ENCODE measurements around the gene SOWAHA.

The SOWAHA gene

DNA sequence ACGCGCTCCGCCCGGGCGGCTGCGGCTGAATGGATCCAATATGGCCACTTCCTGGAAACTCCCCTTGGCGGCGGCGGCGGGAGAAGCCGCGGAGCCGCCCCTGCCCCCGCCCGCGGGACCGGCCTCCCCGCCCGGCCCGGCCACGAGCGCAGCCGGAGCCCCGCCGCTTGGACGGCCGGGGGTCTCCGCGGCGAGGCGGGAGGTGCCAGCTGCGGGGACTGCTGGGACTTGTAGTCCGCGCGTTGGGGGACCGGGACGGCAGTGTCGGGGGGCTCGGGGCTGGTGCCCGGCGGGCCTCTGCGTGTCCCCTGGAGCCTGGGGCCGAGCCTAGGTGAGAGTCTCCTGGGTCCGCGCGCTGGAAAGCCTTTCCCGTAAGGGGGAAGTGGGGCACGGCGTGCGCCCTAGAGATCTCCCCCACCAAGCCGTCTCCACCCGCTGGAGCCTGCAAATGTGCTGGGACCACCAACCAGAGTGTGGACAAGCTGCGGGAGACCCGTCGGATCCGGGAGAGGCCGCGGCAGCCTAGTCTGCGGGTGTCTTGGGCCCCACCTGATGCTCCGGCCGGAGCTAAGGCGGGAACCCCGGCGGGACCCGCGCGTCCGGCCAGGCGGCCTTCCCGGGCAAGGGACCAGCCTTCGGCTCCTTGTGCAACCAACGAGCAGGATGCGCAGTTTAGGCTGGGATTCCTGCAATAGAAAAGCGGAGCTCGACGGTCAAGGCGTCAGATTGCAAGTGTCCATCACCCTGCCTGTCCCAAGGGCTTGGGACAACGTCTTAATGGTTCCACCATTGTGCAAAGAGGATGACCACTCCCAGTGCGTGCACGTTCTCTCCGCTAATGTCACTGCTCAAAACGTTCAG is 35.7 kb upstream of the SOWAHA start, which contains the start of gene SEPTIN8:
SEPTIN8 (minus strand) TSS at position 31 of the 861 bp plus-strand sequence. CDS start 102 bp downstream, outside the sequence.
- in situ Hi-C loops (cut with MboI; ENCODE audit: low sequenced_read_pairs), result no loop called here

DNA sequence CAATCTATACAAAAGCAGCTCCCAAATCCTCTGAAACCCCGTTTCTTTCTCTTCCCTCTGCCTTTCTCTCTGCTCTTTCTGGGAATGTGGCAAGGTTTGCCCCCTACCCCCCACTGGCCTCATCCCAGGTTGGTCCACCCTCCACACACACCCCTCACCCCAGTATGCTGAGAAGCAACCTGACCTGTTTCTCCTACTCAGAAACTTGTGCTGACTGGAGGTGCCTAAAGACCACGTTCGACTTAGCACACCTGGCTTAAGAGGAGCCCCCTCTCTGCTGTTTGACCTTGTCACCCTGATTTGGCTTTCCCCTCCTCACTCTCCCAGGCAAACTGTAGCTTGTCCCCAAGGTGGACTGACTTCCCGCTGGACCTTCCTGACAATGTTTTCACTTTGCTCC is 35.0 kb upstream of the SOWAHA start:
- in situ Hi-C loops (cut with MboI; ENCODE audit: low sequenced_read_pairs), result no loop called here

DNA sequence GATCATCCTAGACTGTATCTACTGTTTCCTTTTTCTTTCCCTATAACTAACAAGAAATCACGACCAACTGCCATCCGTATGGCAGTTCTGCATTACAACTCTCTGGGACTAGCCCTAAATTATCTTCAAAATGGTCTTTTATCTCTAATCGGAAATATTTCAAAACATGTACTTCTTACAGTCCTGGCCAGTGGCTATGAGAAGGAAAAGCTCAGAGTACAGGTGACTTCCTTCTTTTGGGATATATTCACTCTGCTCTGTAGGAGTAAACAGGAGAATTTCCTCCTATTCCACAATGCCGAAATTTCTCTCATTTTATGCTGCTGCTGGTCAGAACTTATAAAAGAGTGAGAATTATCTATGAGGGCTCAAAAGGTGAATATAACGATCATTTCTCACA is 34.2 kb upstream of the SOWAHA start:
- in situ Hi-C loops (cut with MboI; ENCODE audit: low sequenced_read_pairs), result no loop called here

DNA sequence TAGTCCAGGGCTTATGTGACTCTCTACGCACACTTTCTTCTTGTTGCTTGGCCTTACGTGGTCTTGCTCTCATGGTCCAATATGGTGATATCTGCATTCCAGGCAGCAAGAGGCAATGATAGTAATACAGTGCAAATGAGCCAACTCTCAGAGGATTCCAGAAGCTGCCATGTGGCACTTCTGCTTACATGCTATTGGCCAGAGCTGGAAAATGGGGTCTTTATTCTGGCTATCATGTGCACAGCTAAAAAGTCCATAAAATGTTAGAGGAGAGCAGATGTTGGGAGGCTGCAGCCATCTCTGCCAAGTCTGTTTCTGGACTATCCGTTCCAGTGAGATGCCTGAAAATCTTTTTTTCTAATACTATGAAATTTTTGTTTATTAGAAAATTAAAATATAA is 33.1 kb upstream of the SOWAHA start:
- in situ Hi-C loops (cut with MboI; ENCODE audit: low sequenced_read_pairs), result no loop called here

DNA sequence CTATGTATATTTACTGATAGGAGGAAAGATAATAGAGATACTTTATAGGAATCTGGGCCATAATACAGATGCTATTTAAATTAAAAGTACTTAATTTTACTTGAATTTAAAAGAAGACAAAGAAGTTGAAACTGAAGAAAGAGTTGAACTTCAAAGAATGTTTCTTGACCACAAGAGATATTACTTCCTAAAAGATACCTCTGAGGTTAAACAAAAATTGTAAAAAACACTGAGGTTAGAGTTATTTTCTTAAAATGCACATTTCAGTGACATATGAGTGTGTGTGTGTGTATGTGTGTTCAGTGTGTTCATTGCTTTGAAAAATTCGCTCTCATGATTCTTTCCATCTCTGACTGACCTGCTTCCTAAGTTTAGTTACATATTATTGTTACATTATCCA is 32.5 kb upstream of the SOWAHA start:
- in situ Hi-C loops (cut with MboI; ENCODE audit: low sequenced_read_pairs), result no loop called here

DNA sequence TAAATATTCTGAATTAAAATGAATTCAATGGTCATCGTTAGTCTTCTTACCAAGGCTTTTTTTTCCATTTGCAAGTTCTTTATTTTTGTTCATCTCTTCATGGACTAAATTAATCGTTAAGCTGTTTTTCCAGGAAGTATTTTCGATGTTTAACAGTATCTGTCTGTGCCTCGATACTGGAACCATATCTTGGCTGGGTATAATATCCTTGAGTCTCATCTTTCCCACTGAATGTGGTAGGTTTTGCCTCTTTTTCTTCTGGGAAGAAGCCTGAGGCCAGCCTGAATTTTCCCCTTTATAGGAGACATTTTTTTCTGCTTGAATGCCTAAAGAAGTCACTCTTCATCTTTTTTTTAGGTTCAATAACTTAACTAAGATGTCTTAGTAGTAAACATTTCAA is 32.1 kb upstream of the SOWAHA start:
- in situ Hi-C loops (cut with MboI; ENCODE audit: low sequenced_read_pairs), result no loop called here

DNA sequence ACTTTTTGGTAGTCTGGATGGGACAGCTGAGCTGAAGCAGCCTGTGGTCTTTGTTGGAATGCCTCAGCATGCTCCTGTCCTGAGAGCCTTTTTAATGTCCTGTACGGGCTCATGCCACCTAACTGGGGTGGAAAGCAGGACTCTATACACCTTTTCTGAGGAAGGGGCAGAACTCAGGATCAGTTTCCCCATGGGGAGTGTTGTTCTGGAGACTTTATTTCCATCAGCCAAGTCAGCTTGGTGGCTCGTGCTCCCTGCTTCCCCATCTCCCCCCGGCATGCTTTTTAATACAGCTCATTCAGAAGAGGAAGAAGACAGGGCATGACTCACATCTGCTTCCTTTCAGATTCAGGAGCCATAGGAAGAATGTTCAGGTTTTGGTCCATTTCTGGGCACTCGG is 31.0 kb upstream of the SOWAHA start:
- in situ Hi-C loops (cut with MboI; ENCODE audit: low sequenced_read_pairs), result no loop called here

DNA sequence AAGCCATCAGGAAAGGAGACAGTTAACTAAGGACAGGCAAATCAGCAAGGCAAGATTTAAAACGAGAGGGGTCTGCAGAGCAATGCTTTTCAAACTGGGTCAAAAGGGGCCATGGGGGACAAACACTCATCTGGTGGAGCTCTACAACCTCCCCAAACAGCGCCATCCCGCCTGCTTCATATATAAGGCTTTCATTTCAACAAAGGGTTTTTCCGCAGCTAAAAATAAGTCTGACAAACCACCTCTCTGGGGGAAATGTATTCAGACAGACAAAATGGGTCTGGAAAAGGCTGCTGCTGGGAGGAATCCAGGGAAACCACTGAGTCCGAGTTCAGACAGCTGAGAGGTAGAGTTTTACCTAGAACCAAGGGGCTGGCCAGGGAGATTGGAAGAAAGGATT is 27.7 kb upstream of the SOWAHA start:
- in situ Hi-C loops (cut with MboI; ENCODE audit: low sequenced_read_pairs), result no loop called here

DNA sequence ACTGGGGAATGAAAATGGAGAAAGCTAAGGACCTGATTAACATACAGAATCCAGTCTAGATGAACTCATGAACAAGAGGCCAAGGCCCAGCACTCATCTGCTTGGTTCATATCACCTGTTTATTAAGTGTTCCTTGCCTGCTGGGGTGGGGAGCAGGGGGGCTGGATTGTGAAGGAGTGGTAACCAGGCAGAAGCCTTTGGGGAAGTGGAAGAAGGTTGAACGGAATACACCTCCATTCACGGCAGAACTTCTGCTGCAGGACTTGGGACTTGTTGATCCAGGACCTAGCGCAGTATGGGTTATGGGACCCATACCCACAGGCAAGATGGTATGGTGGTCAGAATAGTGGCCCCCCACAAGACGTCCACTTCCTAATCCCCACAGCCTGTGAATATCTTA is 27.2 kb upstream of the SOWAHA start:
- in situ Hi-C loops (cut with MboI; ENCODE audit: low sequenced_read_pairs), result no loop called here

DNA sequence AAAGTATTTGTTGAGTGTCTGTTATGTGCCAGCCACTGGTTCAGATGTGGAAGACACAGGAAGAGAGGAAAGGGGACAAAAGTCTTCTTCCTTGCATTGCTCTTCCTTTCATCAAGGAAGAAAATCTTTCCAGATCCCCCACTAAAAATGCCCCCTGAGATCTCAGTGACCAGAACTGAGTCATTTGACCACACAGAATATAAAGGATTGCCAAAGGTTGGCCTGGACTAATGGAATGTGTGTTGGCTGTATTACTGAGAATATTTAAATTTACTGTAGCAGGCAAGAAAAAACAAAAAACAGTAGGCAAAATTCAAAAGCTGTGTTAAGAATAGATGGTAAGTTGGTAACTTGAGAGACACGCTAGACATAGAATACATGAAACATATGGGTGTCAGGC is 26.0 kb upstream of the SOWAHA start:
- in situ Hi-C loops (cut with MboI; ENCODE audit: low sequenced_read_pairs), result no loop called here

DNA sequence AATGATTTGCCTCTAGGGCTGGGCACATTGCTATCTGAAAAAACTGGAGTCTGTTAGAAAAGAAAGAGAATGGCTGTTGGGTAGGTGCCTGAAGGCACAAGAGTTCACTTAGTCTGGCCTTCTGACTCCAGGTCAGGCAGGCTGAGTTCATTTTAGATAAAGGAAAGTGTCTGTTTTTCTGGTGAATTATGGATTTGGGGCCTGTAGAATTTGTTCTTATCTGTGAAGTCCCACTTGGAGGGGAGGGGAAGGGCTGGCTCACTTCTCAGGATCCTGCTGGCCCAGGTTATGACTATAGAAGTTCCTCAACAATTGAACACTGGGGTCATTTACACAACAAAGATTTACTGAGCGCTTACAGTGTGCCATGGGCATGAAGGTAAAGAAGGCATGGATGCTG is 24.6 kb upstream of the SOWAHA start:
- in situ Hi-C loops (cut with MboI; ENCODE audit: low sequenced_read_pairs), result no loop called here

DNA sequence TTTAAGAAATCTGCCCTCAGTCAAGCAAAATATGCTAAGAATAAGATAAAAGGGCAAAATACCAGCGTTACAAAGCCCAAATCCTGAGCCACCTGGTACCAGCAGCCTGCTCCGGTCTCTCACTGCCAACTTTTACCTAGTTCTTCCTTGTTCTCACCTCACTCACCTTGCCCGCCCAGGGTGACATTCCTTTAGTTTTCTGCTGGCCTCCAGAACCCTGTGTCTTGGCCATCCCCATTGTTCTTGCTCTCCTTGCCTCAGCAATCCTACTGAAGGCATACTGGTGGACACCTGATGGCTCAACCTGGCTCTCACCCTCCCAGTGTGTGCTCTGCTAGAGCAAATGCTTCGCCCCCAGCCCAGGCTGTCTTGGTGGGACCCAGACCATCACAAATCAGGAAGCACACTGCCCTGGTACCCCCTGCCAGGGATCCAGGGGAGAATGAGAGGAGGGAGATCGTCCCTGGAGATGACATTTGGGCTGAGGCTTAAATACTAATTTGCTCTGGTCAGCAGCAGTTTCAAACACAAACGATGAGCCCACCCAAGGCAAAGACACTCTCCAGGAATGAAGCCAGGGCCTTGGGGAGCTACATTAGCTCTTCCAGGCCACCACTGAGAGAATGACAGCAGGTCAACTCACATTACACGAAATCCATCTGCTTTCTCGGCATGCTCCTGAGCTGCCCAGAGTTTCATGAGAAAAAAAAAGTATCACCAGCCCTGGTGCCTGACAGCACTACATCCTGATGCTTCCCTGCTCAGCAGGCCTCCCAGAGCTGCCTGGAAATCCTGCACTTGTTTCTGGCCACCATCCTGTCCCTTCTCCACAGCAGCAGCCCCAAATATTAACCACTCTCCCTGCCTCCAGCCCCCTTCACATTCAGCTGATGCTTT is 23.9 kb upstream of the SOWAHA start:
- in situ Hi-C loops (cut with MboI; ENCODE audit: low sequenced_read_pairs), result no loop called here

DNA sequence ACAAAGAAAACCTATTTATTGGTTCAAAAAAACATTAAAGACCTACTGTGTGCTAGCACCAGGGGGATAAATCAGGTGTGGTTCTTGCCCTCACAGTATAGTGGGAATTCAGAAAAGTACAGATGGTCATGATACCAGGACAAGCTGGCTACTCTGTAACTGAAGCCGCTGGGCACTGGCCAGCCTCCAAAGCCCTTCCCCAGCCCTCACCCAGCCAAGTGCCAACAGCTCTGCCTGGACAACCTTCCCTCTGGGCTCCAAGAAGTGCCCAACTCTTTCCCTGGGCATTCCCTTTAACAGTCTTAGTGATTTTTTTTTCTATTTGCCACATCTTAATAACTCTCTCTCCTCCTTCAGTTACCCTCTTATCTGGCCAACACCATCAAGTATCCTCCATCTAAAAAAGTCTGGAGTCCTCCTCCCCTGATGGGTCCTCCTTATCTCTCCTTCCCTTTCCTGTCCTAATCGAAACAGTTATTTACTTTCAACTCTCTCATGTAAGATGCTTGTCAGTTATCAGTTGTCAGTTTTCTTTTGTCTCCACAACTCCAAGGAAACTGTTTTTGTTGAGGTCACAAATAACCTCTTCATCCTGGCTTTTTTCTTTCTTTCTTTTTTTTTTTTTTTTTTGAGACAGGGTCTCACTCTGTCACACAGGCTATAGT is 22.8 kb upstream of the SOWAHA start:
- in situ Hi-C loops (cut with MboI; ENCODE audit: low sequenced_read_pairs), result no loop called here

DNA sequence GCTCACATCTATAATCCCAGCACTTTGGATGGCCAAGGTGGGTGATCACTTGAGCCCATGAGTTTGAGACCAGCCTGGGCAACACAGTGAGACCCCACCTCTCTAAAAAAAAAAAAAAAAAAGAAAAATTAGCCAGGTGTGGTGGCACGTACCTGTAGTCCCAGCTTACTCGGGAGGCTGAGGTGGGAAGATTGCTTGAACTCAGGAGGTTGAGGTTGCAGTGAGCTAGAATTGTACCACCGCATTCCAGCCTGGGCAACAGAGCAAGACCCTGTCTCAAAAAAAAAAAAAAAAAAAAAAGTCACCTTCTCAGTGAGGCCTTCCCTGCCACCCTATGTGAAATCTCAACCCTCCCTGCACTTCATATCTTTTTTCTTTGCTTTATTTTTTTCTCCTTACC is 22.1 kb upstream of the SOWAHA start:
- in situ Hi-C loops (cut with MboI; ENCODE audit: low sequenced_read_pairs), result no loop called here

DNA sequence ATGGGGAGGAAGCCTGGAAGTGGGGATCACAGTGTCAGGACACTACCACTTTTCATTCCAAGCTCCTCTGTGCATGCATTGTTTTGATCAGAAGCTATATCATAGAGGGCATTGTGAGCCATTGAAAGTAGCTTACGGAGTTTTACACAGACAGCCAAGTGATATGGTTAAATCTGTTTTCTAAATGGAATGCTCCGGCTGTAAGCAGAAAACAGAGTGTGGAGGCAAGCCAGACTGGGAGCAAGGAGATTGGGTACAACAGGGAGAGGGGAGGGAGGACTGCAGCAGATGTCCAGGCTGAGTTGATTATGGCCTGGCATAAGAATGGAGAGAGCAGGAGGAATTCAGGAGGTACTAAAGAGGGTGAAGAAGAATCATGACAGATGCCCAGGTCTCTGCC is 15.5 kb upstream of the SOWAHA start:
- in situ Hi-C loops (cut with MboI; ENCODE audit: low sequenced_read_pairs), result no loop called here

DNA sequence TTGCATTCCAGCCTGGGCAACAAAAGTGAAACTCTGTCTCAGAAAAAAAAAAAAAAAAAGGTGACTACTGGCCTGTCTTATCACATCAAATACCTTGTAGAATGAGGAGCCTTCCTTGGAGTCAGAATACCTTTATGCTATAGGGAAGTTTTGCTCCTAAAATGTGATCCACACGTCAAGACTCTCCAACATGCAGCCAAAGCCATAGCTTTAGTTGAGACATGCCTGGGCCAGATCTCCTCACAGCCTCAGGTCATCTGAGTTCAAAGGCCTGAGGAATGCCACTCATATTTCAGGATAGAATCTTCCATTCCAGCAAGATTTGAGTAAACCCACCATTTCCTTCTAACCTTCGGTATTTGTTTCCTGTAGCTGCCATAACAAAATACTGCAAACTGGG is 13.7 kb upstream of the SOWAHA start:
- in situ Hi-C loops (cut with MboI; ENCODE audit: low sequenced_read_pairs), result no loop called here

DNA sequence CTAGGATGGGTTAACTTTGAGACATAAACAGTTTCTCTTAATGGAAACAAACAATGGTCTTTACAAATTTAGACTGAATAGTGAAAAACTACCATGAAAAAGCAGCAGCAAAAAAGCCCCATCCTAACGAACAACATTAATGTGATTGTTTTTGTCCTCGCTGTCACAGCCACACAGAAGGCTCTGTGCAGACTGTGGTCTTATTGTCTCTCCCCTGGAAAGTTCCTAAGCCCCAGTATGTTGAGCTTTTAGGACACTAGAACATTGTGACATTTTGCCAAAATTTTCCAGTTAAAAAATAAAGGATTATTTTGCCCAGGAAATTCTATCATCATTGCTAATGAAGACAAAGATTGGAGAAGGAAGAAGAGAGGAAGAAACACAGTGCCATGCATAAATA is 12.6 kb upstream of the SOWAHA start:
- in situ Hi-C loops (cut with MboI; ENCODE audit: low sequenced_read_pairs), result loop anchor here (25.0 kb wide), 2 partner anchors 263 to 438 kb away; partner anchors contain the start of genes IL5 and SLC22A5

DNA sequence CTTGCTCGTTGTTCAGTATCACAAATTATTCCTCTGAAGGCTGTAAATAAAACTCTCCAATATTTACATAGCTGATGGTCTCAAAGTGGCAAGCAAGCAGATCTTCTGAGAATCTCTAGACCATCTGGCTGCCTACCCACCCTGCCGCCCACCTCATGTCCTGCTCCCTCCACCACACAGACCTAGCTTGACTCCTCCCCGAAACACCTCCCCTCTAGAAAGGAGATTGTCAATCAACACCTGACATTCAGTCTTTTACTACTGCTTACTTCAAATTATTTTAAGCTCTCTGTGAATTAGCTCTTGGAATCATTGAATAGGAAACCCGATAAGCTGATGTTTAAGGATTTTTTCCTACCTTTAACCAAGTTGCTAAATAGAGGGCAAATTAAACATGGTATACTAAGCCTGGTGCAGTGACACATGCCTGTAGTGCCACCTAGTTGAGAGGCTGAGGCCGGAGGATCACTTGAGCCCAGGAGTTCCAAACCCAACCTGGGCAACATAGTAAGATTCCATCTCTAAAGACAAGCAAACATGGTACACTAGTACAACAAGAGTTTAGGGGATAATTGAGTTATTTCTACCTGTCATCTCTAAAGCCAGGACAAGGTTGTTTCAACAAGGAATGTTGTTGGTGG is 10.9 kb upstream of the SOWAHA start:
- in situ Hi-C loops (cut with MboI; ENCODE audit: low sequenced_read_pairs), result loop anchor here (25.0 kb wide), 2 partner anchors 265 to 440 kb away; partner anchors contain the start of genes IL5 and SLC22A5

DNA sequence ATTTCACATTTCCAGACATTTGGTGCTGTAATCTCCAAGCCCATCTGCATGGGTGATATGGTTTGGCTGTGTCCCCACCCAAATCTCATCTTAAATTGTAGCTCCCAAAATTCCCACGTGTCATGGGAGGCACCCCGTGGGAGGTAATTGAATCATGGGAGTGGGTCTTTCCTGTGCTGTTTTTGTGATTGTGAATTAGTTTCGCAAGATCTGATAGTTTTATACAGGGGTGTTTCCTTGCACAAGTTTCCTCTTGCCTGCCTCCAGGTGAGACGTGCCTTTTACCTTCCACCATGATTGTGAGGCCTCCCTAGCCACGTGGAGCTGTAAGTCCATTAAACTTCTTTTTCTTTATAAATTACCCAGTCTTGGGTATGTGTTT is 10.4 kb upstream of the SOWAHA start:
- in situ Hi-C loops (cut with MboI; ENCODE audit: low sequenced_read_pairs), result loop anchor here (25.0 kb wide), 2 partner anchors 265 to 440 kb away; partner anchors contain the start of genes IL5 and SLC22A5

DNA sequence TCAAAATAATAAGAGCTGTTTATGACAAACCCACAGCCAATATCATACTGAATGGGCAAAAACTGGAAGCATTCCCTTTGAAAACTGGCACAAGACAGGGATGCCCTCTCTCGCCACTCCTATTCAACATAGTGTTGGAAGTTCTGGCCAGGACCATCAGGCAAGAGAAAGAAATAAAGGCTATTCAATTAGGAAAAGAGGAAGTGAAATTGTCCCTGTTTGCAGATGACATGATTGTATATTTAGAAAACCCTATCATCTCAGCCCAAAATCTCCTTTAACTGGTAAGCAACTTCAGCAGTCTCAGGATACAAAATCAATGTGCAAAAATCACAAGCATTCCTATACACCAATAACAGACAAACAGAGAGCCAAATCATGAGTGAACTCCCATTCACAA is 8.9 kb upstream of the SOWAHA start:
- in situ Hi-C loops (cut with MboI; ENCODE audit: low sequenced_read_pairs), result loop anchor here (25.0 kb wide), 2 partner anchors 267 to 442 kb away; partner anchors contain the start of genes IL5 and SLC22A5
